GM06990 (cell line): ENCODE results near the gene FGF6.

ENCODE experiments used
- DNase-seq: peaks from one replicate; pipeline ENCODE4 v3.0.0-alpha.2; 2011; ENCODE audit not compliant: insufficient read length; ENCODE audit errors: extremely low read depth
- H3K27me3 ChIP-seq: replicated peaks from 2 replicates; pipeline ENCODE4 v1.6.0; 2011; ENCODE audit warnings: low read length; ENCODE audit not compliant: control insufficient read depth, insufficient read depth
- H3K36me3 ChIP-seq: 2 replicates; pipeline ENCODE4 v1.5.1; 2011; ENCODE audit warnings: low read length; ENCODE audit not compliant: control insufficient read depth, insufficient read depth
- H3K4me3 ChIP-seq: replicated peaks from 2 replicates; pipeline ENCODE4 v1.5.1; 2011; ENCODE audit warnings: low read depth, mild to moderate bottlenecking, control low read depth, low read length
- TF ChIP-seq, protein P1 (sequence below): IDR thresholded peaks from 2 replicates; pipeline ENCODE4 v1.5.1; 2011; ENCODE audit warnings: low read length, control low read depth, mild to moderate bottlenecking, inconsistent platforms; ENCODE audit not compliant: insufficient read depth, poor library complexity, severe bottlenecking

FGF6 gene, protein sequence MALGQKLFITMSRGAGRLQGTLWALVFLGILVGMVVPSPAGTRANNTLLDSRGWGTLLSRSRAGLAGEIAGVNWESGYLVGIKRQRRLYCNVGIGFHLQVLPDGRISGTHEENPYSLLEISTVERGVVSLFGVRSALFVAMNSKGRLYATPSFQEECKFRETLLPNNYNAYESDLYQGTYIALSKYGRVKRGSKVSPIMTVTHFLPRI

DNA sequence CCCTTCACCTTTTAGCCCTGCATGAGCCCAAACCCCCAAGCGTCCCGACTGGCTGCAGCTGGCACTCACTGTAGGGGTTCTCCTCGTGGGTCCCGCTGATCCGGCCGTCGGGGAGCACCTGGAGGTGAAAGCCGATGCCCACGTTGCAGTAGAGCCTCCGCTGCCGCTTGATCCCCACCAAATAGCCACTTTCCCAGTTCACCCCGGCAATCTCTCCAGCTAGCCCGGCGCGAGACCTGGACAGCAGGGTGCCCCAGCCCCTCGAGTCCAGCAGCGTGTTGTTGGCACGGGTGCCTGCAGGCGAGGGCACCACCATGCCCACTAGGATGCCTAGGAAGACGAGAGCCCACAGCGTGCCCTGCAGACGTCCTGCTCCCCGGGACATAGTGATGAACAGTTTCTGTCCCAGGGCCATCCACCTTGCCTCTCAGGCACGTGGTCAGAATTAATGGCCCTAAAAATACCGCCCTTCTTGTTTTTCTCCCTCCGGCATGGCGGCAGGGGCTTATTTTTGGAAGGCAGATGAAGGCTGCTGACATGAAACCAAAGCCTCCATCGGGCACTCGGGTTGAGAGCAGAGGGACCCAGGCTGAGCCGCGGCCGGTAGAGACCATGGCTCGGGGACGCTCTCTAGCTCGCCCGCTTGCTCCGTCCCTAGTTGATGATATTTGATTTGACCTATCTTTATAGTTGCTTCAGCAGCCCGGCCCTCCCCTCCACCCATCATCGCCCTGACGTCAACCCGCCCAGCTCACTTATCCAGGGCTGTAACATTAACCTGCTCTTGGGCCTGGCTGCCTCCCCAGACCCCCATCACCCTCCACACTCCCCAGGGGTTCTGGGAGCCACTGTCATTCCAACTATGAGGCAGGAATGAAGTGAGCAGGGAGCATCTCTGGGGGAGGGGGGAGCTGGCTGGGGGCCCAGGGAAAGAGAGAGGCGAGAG, at the start of gene FGF6:
Gene FGF6 (minus strand): TSS at position 660 of the 946 bp plus-strand sequence. CDS start 245 bp downstream, at position 415.
- no peak for DNase-seq
- Histone ChIP-seq H3K27me3 (no peaks in the 10 kb centered on the region), H3K36me3 (no peaks in the 10 kb centered on the region), H3K4me3 (no peak within 1 kb of the TSS)
- TF ChIP-seq, protein P1, sequence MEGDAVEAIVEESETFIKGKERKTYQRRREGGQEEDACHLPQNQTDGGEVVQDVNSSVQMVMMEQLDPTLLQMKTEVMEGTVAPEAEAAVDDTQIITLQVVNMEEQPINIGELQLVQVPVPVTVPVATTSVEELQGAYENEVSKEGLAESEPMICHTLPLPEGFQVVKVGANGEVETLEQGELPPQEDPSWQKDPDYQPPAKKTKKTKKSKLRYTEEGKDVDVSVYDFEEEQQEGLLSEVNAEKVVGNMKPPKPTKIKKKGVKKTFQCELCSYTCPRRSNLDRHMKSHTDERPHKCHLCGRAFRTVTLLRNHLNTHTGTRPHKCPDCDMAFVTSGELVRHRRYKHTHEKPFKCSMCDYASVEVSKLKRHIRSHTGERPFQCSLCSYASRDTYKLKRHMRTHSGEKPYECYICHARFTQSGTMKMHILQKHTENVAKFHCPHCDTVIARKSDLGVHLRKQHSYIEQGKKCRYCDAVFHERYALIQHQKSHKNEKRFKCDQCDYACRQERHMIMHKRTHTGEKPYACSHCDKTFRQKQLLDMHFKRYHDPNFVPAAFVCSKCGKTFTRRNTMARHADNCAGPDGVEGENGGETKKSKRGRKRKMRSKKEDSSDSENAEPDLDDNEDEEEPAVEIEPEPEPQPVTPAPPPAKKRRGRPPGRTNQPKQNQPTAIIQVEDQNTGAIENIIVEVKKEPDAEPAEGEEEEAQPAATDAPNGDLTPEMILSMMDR: no peak

DNA sequence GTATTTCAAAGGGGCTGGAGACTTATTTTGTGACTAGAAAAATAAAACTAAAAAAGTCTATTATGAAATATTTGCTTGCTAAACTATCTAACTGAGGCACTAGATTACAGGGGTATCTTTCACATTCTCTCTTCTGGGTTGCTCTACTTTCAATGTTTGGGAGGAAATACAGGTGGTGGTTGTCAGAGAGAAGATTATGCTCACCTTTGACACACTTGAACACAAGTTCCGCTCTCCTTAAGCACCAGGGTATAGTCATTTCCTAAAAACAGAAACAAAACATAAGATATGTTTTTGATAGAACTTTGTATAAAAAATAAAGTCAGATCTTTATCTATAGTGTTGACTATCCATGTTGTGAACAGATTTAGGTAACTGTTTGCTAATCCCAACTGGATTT, 45.4 kb upstream of the FGF6 start:
- Histone ChIP-seq H3K27me3 (no peaks in the 10 kb centered on the region), H3K36me3 (peaks cover 1% of the 10 kb centered on the region; the same call in 1 of the 2 replicates), H3K4me3 (no peak overlapping the region)
- TF ChIP-seq, protein P1: no peak
- DNase-seq: no peak

DNA sequence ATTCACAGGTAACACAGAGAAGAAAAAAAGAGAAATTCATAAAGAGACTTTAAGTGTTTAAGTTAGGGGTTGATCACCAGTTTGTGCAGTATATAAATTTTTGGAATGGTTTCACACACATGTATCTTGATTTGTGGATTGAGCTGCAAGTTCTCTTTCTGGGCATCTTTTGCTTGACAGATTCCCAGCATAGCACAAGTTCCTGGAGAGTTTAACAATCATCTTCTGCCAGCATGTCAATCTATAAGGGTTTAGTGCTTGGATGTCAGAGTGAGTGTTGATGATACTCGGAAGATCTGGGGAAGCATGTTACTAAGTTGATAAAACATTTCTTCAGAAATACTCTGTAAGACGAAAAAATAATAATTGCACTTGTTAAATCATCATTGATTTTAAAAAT, 43.9 kb upstream of the FGF6 start:
- DNase-seq: no peak
- Histone ChIP-seq H3K4me3 (no peak overlapping the region), H3K36me3 (peaks cover 1% of the 10 kb centered on the region; the same call in 1 of the 2 replicates), H3K27me3 (no peaks in the 10 kb centered on the region)
- TF ChIP-seq, protein P1: no peak

DNA sequence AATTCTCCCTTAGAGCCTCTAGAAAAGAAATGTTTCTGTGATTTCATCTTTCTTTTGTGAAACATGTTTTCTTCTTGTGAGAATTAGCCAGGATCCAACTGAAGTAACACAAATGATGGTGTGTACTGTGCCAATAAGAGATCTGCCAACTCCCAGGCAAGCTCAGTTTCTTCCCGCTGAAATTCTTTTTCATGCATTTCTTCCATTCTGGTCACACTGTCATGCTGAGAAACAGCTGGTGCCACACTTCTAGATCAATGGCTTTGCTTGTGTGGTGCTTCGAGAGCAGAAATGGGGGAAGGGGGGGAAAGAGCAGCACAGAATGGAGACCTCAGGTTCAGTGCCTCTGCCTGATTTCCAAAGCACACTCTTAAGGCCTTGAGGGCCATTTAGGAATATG, 41.4 kb upstream of the FGF6 start:
- H3K4me3 ChIP-seq: no peak overlapping the region
- DNase-seq: no peak
- H3K27me3 ChIP-seq: no peaks in the 10 kb centered on the region
- TF ChIP-seq, protein P1: no peak
- H3K36me3 ChIP-seq: peaks cover 1% of the 10 kb centered on the region; the same call in 1 of the 2 replicates

DNA sequence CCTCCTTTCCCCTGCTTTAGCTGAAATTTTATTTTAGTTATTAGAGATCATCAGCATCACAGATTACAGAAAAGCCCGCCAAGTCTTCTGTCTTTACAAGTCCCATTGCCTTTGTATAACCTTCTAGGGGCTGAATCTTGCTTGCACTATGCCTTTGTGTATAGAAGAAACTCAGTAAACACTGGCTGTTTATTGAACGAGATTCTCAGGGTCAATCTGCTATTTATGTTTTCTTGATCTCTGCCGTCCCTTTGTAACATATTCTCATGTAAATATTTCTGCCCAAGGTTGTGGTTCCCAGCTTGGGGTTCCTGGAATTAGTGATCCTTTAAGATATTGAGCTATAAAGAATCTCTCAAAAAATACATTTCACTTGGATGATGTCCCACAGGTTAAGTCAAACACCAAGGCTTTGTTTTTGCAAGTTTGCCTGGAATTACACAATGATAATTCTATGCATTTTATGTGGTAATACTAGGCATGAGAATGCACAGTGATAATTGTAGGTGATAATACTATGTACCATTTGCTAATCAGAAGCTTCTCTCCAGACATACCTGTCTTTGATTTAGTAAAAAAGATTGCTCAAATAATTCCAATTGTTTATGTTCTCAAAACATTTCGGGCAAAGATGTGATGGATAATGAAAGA, 40.6 kb upstream of the FGF6 start:
- DNase-seq: no peak
- Histone ChIP-seq H3K36me3 (peaks cover 1% of the 10 kb centered on the region; the same call in 1 of the 2 replicates), H3K27me3 (no peaks in the 10 kb centered on the region), H3K4me3 (no peak overlapping the region)
- TF ChIP-seq, protein P1: no peak
